Ovary (tissue), 3 donors: ENCODE measurements around the gene RBBP7.

Experiments
- CTCF ChIP-seq, 3 donors: fragments of 450-650 bp in 2 of 3; fragments of 200-600 bp in 1 of 3; IDR thresholded peaks; one replicate each; pipeline versions ENCODE4 v1.5.1 to v1.8.0; 2016 to 2022; ENCODE audit warnings: antibody characterized with exemption in 3 of 3, mild to moderate bottlenecking in 1 of 3
- EP300 ChIP-seq: sonication (generic); formaldehyde crosslinking; IDR thresholded peaks from one replicate; pipeline ENCODE4 v1.6.1; 2017; ENCODE audit warnings: antibody characterized with exemption
- POLR2A ChIP-seq: fragments of 450-650 bp; IDR thresholded peaks from one replicate; pipeline ENCODE4 v1.6.1; 2017; ENCODE audit warnings: antibody characterized with exemption, mild to moderate bottlenecking, moderate library complexity
- donor health status: DM: no; HTN: no; CAD: no.

GRCh38 chrX:16796298-16796697 is 73.9 kb downstream of the RBBP7 start:
- no peak for TF ChIP-seq EP300
- no peak for TF ChIP-seq CTCF (IDR thresholded peaks at IDR 0.05)
- TF ChIP-seq POLR2A: no peak
